HG02981 (cell line): ENCODE results near the gene STARD3NL.
"Not testable (repeated sequence)": the region's sequence is repeated elsewhere in the genome, so short reads cannot be mapped to it uniquely, and the experiment has no call there.

Experiments used
- ATAC-seq: cut with Tn5 transposase; IDR thresholded peaks from one replicate; pipeline ENCODE4 v1.9.1; 2021; ENCODE audit warnings: mild to moderate bottlenecking, moderate library complexity; ENCODE audit not compliant: unreplicated experiment

Gene STARD3NL

DNA sequence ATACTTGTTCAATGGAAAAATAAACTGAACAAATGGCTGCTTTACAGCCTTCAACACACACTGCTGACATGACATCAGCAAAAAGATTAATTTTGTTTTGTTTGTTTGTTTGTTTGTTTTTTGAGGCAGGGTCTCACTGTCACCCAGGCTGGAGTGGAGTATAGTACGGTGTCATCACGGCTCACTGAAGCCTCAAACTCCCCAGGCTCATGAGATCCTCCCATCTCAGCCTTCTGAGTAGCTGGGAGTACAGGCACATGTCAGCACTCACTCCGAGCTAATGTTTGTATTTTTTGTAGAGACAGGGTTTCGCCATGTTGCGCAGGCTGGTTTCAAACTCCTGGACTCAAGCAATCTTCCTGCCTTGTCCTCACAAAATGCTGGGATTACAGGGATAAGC, 84.5 kb downstream of the STARD3NL start:
- no peak for ATAC-seq

GRCh38 chr7:38263274-38263673, 85.2 kb downstream of the STARD3NL start:
- ATAC-seq: not testable (repeated sequence)

- not testable (repeated sequence) for ATAC-seq
These were observed 86.6 kb downstream of the STARD3NL start for GRCh38 chr7:38264602-38265001.

DNA sequence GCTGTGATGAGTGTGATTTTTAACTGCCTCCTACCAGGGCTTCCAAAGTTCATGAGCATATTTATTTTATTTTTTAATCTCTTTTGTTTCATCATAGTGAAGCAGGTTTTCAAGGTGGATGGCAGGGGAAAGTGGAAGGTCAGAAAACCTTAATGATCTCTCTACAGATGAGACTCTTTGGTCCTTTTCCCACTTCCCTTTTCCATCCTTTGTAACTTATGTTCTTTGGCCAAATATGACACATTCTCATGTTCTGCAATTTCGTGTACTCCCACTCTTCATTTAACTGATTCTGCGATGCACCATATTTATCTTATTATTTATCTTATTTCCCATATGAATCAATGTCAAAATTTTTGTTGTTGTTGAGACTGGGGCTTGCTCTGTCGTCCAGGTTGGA, 87.9 kb downstream of the STARD3NL start:
- ATAC-seq: not testable (repeated sequence)

GRCh38 chr7:38269704-38270346, 91.8 kb downstream of the STARD3NL start:
- ATAC-seq: not testable (repeated sequence)

- ATAC-seq: not testable (repeated sequence)
These were observed 92.4 kb downstream of the STARD3NL start for GRCh38 chr7:38270405-38270804.

- no peak for ATAC-seq
These were observed 95.4 kb downstream of the STARD3NL start, which contains the start of gene TARP for GRCh38 chr7:38273286-38273995. TSS of gene TARP (minus strand) at chr7:38273636.

DNA sequence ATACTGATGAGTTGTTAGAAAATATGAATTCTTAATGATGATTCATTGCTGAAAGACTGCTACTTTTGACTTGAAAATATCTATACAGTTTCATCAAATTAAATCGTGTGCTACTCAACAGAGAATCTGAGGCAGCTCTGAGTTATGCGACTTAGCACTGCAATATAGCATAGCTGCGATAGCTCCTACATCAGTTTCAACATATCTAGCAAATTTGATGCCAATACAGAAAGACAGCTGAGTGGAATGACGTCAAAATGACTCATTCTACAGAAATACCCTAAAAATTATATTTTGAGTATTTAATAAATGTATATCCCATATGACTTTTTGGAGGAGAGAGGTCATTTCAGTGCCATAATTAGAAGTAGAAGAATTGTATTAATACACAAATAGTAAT, 96.4 kb downstream of the STARD3NL start:
- no peak for ATAC-seq

DNA sequence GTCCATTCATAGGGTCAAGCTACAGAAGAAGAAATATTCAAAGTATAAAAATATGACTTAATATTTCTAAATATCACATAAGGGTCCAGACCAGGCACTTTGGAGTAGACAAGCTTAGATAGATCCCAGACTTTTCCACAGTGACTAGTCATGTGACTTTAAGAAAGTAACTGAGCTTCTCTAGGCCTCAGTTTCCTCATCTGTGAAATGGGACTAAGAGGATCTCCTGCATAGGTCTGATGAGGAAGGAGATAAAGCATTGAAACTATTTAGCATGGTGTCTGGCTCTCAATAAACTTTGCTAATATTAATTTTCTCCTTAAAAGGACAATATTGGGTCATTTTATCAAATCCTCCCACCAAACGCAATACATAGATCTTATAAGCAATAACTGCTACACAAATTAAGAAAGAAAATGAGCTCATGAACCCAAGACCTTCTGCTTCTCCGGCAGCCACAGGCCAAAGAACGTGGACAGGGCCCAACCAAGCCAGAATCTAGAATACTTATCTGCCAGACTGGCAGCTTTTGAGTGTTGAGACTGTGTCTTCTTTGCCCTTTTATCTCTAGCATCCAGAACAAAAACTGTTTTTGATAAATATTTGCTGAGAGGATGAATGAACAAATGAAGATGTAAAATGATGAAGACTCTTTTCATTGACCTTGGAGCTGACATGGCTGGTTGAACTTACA, 97.0 kb downstream of the STARD3NL start:
- ATAC-seq: no peak

- no peak for ATAC-seq
These were observed 98.2 kb downstream of the STARD3NL start for GRCh38 chr7:38276096-38276877.

GRCh38 chr7:38280000-38280399, 102.0 kb downstream of the STARD3NL start:
- ATAC-seq: no peak
